Suprapubic skin (tissue), 4 donors: ENCODE data around the gene TSPEAR. TPM values are rescaled to one million over a fixed set of nuclear protein-coding genes. Genes with fewer than 3 reads are reported as not detected.

ENCODE experiments used
- DNase-seq, 2 donors: peaks; one replicate each; pipeline ENCODE4 v3.0.0-alpha.2; 2019; ENCODE audit warnings: low spot score in 2 of 2
- H3K27ac ChIP-seq: fragments of 200-600 bp; sonication (generic); one replicate; pipeline ENCODE4 v1.5.1; 2019
- H3K27me3 ChIP-seq: fragments of 200-600 bp; sonication (generic); one replicate; pipeline ENCODE4 v1.5.1; 2019
- H3K36me3 ChIP-seq: fragments of 200-600 bp; sonication (generic); one replicate; pipeline ENCODE4 v1.5.1; 2019
- H3K4me1 ChIP-seq: fragments of 200-600 bp; sonication (generic); one replicate; pipeline ENCODE4 v1.5.1; 2019
- H3K4me3 ChIP-seq: fragments of 200-600 bp; sonication (generic); one replicate; pipeline ENCODE4 v1.5.1; 2019; ENCODE audit warnings: mild to moderate bottlenecking
- H3K9me3 ChIP-seq: fragments of 200-600 bp; sonication (generic); one replicate; pipeline ENCODE4 v1.5.1; 2019
- CTCF ChIP-seq, 2 donors: fragments of 200-600 bp in 1 of 2; fragments of 450-650 bp in 1 of 2; sonication (generic) in 1 of 2; IDR thresholded peaks; one replicate each; pipeline ENCODE4 v1.5.1; 2016 to 2019; ENCODE audit warnings: antibody characterized with exemption in 2 of 2, mild to moderate bottlenecking in 1 of 2, moderate library complexity in 1 of 2
- EP300 ChIP-seq: sonication (generic); formaldehyde crosslinking; IDR thresholded peaks from one replicate; pipeline ENCODE4 v1.6.1; 2017; ENCODE audit warnings: antibody characterized with exemption
- POLR2A ChIP-seq, 2 donors: fragments of 450-650 bp; IDR thresholded peaks; one replicate each; pipeline ENCODE4 v1.6.1; 2017; ENCODE audit warnings: antibody characterized with exemption in 2 of 2, mild to moderate bottlenecking in 2 of 2, moderate library complexity in 2 of 2
- POLR2AphosphoS5 ChIP-seq, 3 donors: sonication (generic); formaldehyde crosslinking; IDR thresholded peaks; one replicate each; pipeline ENCODE4 v1.6.1; 2017; ENCODE audit warnings: antibody characterized with exemption in 3 of 3
- WGBS: methylation state at CpG from one replicate; pipeline ENCODE4 v1.1.5; 2018; 5-methylcytosine and 5-hydroxymethylcytosine counted together
- total RNA-seq, 4 donors: library from RNA; depleted of rRNA; stranded (reverse); fragments of >200 nt; gene quantifications; one replicate each; pipeline ENCODE4 v1.1.0, GENCODE V29; 2016

Gene TSPEAR
- total RNA-seq, 4 donors from 2014 or later = 0.21 to 0.59 (median 0.32) TPM; not detected in 1

- H3K27ac ChIP-seq = no peak overlapping the region
- DNase-seq = peak in 1 of 2 donors; percentile 49
- no peaks in the 10 kb centered on the region for H3K9me3 ChIP-seq
- peaks cover 27% of the 10 kb centered on the region for H3K4me1 ChIP-seq
- peak in 1 of 3 donors; percentile 35 for TF ChIP-seq POLR2AphosphoS5 (IDR thresholded peaks at IDR 0.05)
- no peak for TF ChIP-seq POLR2A (IDR thresholded peaks at IDR 0.05)
- peak in 1 of 2 donors; percentile 27 for TF ChIP-seq CTCF (IDR thresholded peaks at IDR 0.05)
- peaks cover 31% of the 10 kb centered on the region for H3K27me3 ChIP-seq
- H3K4me3 ChIP-seq = no peak overlapping the region
- 30% methylated on average over 11 of the region's 11 CpGs for WGBS
- no peaks in the 10 kb centered on the region for H3K36me3 ChIP-seq
These were observed 41.4 kb upstream of the TSPEAR start for GRCh38 chr21:44752671-44753235.

GRCh38 chr21:44751799-44752636, 40.6 kb upstream of the TSPEAR start:
- no peak for TF ChIP-seq POLR2AphosphoS5 (IDR thresholded peaks at IDR 0.05)
- no peak for TF ChIP-seq CTCF (IDR thresholded peaks at IDR 0.05)
- TF ChIP-seq EP300 = no peak
- TF ChIP-seq POLR2A (IDR thresholded peaks at IDR 0.05) = no peak
- peaks cover 27% of the 10 kb centered on the region for H3K4me1 ChIP-seq
- peak; percentile 58 to 78 for DNase-seq
- peaks cover 31% of the 10 kb centered on the region for H3K27me3 ChIP-seq
- H3K4me3 ChIP-seq = no peak overlapping the region
- no peak overlapping the region for H3K27ac ChIP-seq
- 66% methylated on average over 29 of the region's 34 CpGs for WGBS
- H3K9me3 ChIP-seq = no peaks in the 10 kb centered on the region
- no peaks in the 10 kb centered on the region for H3K36me3 ChIP-seq

- no peak overlapping the region for H3K27ac ChIP-seq
- H3K9me3 ChIP-seq = no peaks in the 10 kb centered on the region
- peaks cover 31% of the 10 kb centered on the region for H3K27me3 ChIP-seq
- 48% methylated on average over 22 of the region's 24 CpGs for WGBS
- no peak for TF ChIP-seq POLR2A (IDR thresholded peaks at IDR 0.05)
- TF ChIP-seq EP300 = no peak
- no peak for TF ChIP-seq POLR2AphosphoS5 (IDR thresholded peaks at IDR 0.05)
- TF ChIP-seq CTCF (IDR thresholded peaks at IDR 0.05) = no peak
- H3K4me3 ChIP-seq = no peak overlapping the region
- peak; percentile 49 to 71 for DNase-seq
- no peaks in the 10 kb centered on the region for H3K36me3 ChIP-seq
- peaks cover 27% of the 10 kb centered on the region for H3K4me1 ChIP-seq
These were observed 39.9 kb upstream of the TSPEAR start for GRCh38 chr21:44751186-44751798.

- Histone ChIP-seq H3K27me3 (peaks cover 31% of the 10 kb centered on the region), H3K4me1 (peaks cover 27% of the 10 kb centered on the region), H3K4me3 (peak overlapping the region; percentile 21), H3K36me3 (no peaks in the 10 kb centered on the region), H3K27ac (no peak overlapping the region), H3K9me3 (no peaks in the 10 kb centered on the region)
- DNase-seq = peak in 1 of 2 donors; percentile 37
- TF ChIP-seq CTCF (IDR thresholded peaks at IDR 0.05) (no peak), POLR2A (IDR thresholded peaks at IDR 0.05) (no peak), EP300 (no peak), POLR2AphosphoS5 (IDR thresholded peaks at IDR 0.05) (no peak)
- 39% methylated on average over 12 of the region's 12 CpGs for WGBS
These were observed 39.3 kb upstream of the TSPEAR start for GRCh38 chr21:44750675-44751025.
